ENCODE results near the gene SLC37A4.

DNA sequence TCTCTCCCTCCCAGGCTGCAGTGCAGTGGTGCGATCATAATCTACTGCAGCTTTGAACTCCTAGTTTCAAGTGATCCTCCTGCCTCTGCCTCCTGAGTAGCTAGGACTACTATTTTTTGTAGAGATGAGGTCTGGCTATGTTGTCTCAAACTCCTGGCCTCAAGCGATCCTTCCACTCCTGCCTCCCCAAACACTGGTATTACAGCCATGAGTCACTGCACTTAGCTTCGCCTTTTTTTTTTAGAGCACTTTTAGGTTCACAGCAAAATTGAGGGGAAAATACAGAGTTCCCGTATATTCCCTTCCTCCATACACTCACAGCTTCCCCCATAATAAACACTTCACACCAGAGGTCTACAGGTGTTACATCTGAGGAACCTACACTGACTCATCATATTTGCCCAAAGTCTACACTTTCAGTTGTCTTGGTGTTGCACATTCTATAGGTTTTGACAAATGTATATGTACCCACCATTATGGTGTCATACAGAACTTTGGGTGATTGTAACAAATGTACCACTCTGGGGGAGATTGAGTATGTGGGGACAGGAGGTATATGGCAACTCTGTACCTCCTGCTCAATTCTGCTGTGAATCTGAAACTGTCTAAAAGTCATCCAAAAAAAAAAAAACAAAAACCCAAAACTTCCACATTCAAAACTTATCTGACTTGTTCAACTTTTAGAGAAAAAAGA is 11.3 kb upstream of the SLC37A4 start:
- no peak for TF ChIP-seq POLR2A (IDR thresholded peaks at IDR 0.05; ENCODE audit: low read depth, low read length)
- no peak for TF ChIP-seq POLR2AphosphoS5 (IDR thresholded peaks at IDR 0.05; ENCODE audit: low read depth, low read length)

All from GM12892 (cell line).